ENCODE results near the gene EN1. TPM values are rescaled to one million over a fixed set of nuclear protein-coding genes. Genes with fewer than 3 reads are reported as not detected.

Gene EN1
- total RNA-seq, 1 donor from 2014 or later: not detected

- DNase-seq (ENCODE audit: low read depth): no peak
- TF ChIP-seq CTCF (conservative IDR thresholded peaks at IDR 0.05; ENCODE audit: low read depth, low read length): no peak
These were observed 16.6 kb downstream of the EN1 start for GRCh38 chr2:118830881-118831280.

GRCh38 chr2:118830118-118830517, 17.3 kb downstream of the EN1 start:
- DNase-seq (ENCODE audit: low read depth): no peak

More at GRCh38 chr2:118830881-118831280, 16.6 kb downstream of the EN1 start:
- no peak overlapping the region for H3K4me3 ChIP-seq (ENCODE audit: low read depth, low read length)

GRCh38 chr2:118826093-118826492, 21.4 kb downstream of the EN1 start:
- DNase-seq (ENCODE audit: low read depth): no peak
- H3K4me3 ChIP-seq (ENCODE audit: low read depth, low read length): no peak overlapping the region
- no peak for TF ChIP-seq CTCF (conservative IDR thresholded peaks at IDR 0.05; ENCODE audit: low read depth, low read length)

More at GRCh38 chr2:118830118-118830517, 17.3 kb downstream of the EN1 start:
- no peak for TF ChIP-seq CTCF (conservative IDR thresholded peaks at IDR 0.05; ENCODE audit: low read depth, low read length)
- H3K4me3 ChIP-seq (ENCODE audit: low read depth, low read length): no peak overlapping the region

- H3K4me3 ChIP-seq (ENCODE audit: low read depth, low read length): no peak overlapping the region
- TF ChIP-seq CTCF (conservative IDR thresholded peaks at IDR 0.05; ENCODE audit: low read depth, low read length): no peak
- no peak for DNase-seq (ENCODE audit: low read depth)
These were observed 23.8 kb downstream of the EN1 start for GRCh38 chr2:118823633-118824032.

- no peak for TF ChIP-seq CTCF (conservative IDR thresholded peaks at IDR 0.05; ENCODE audit: low read depth, low read length)
- no peak for DNase-seq (ENCODE audit: low read depth)
- no peak overlapping the region for H3K4me3 ChIP-seq (ENCODE audit: low read depth, low read length)
These were observed 24.9 kb downstream of the EN1 start for GRCh38 chr2:118822572-118822971.

- no peak for TF ChIP-seq CTCF (conservative IDR thresholded peaks at IDR 0.05; ENCODE audit: low read depth, low read length)
- H3K4me3 ChIP-seq (ENCODE audit: low read depth, low read length): no peak overlapping the region
- no peak for DNase-seq (ENCODE audit: low read depth)
These were observed 25.4 kb downstream of the EN1 start for GRCh38 chr2:118822015-118822414.

- no peak for TF ChIP-seq CTCF (conservative IDR thresholded peaks at IDR 0.05; ENCODE audit: low read depth, low read length)
- no peak overlapping the region for H3K4me3 ChIP-seq (ENCODE audit: low read depth, low read length)
- no peak for DNase-seq (ENCODE audit: low read depth)
These were observed 30.0 kb downstream of the EN1 start for GRCh38 chr2:118817469-118817868.
